NCI-H526 (cell line): Measurements from ENCODE around the gene PACSIN3.
"Not testable (repeated sequence)": the region's sequence is repeated elsewhere in the genome, so short reads cannot be mapped to it uniquely, and the experiment has no call there.

ENCODE experiments used
- DNase-seq, 2 experiments: peaks; one replicate each; lab custom pipeline; 2025; lab: John Stamatoyannopoulos, UW

Gene PACSIN3

GRCh38 chr11:47186076-47186699, at the start of gene PACSIN3:
TSS of gene PACSIN3 (minus strand) at chr11:47186434. CDS start at chr11:47182727, 3,707 bp downstream.
- DNase-seq = peak in 1 of 2 experiments; percentile 70

GRCh38 chr11:47235163-47235562, 48.9 kb upstream of the PACSIN3 start:
- no peak for DNase-seq

GRCh38 chr11:47234669-47235100, 48.5 kb upstream of the PACSIN3 start:
- DNase-seq = no peak

GRCh38 chr11:47233989-47234668, 47.9 kb upstream of the PACSIN3 start:
- DNase-seq = peak in 1 of 2 experiments; percentile 42

GRCh38 chr11:47233051-47233450, 46.8 kb upstream of the PACSIN3 start:
- no peak for DNase-seq

- DNase-seq = no peak
These were observed 42.9 kb upstream of the PACSIN3 start for GRCh38 chr11:47229161-47229560.

- DNase-seq = no peak
These were observed 39.5 kb upstream of the PACSIN3 start for GRCh38 chr11:47225552-47226400.

- no peak for DNase-seq
These were observed 36.5 kb upstream of the PACSIN3 start for GRCh38 chr11:47222696-47223095.

- DNase-seq = no peak
These were observed 34.2 kb upstream of the PACSIN3 start for GRCh38 chr11:47220401-47220821.

GRCh38 chr11:47216121-47216798, 30.0 kb upstream of the PACSIN3 start:
- DNase-seq = peak; percentile 7 to 20

GRCh38 chr11:47215366-47215910, 29.2 kb upstream of the PACSIN3 start:
- peak in 1 of 2 experiments; percentile 72 for DNase-seq

- DNase-seq = peak; percentile 79 to 93
These were observed 27.8 kb upstream of the PACSIN3 start for GRCh38 chr11:47213950-47214565.

- DNase-seq = no peak
These were observed 26.7 kb upstream of the PACSIN3 start for GRCh38 chr11:47212938-47213337.

- DNase-seq = no peak
These were observed 22.4 kb upstream of the PACSIN3 start for GRCh38 chr11:47208628-47209027.

GRCh38 chr11:47208008-47208552, 21.8 kb upstream of the PACSIN3 start:
- DNase-seq = not testable (repeated sequence)

GRCh38 chr11:47207459-47207858, 21.2 kb upstream of the PACSIN3 start:
- DNase-seq = no peak

GRCh38 chr11:47206577-47206976, 20.3 kb upstream of the PACSIN3 start:
- not testable (repeated sequence) for DNase-seq

GRCh38 chr11:47204637-47204989, 18.4 kb upstream of the PACSIN3 start:
- DNase-seq = no peak

GRCh38 chr11:47202576-47202975, 16.3 kb upstream of the PACSIN3 start:
- DNase-seq = no peak

GRCh38 chr11:47201015-47201414, 14.8 kb upstream of the PACSIN3 start:
- DNase-seq = no peak

- DNase-seq = not testable (repeated sequence)
These were observed 11.9 kb upstream of the PACSIN3 start for GRCh38 chr11:47198161-47198560.
